Progenitor cell of endocrine pancreas (in vitro differentiated cells): ENCODE measurements around the gene PUM1. TPM values are rescaled to one million over a fixed set of nuclear protein-coding genes. Genes with fewer than 3 reads are reported as not detected.
"Not testable (repeated sequence)": the region's sequence is repeated elsewhere in the genome, so short reads cannot be mapped to it uniquely, and the experiment has no call there.

Experiments
- DNase-seq: peaks from one replicate; pipeline ENCODE4 v3.0.0; 2021; ENCODE audit warnings: low spot score; ENCODE audit not compliant: unreplicated experiment
- H3K27ac Mint-ChIP-seq: 2 replicates; pipeline ENCODE4 v1.8.0; 2021; ENCODE audit warnings: mild to moderate bottlenecking, moderate library complexity, mixed read lengths
- H3K27me3 Mint-ChIP-seq: 2 replicates; pipeline ENCODE4 v1.8.0; 2021; ENCODE audit warnings: mixed read lengths
- H3K36me3 Mint-ChIP-seq: 2 replicates; pipeline ENCODE4 v1.8.0; 2022; ENCODE audit warnings: mixed read lengths; ENCODE audit not compliant: insufficient read depth
- H3K4me1 Mint-ChIP-seq: 2 replicates; pipeline ENCODE4 v1.8.0; 2021; ENCODE audit warnings: low read depth, mixed read lengths
- H3K4me3 Mint-ChIP-seq: 2 replicates; pipeline ENCODE4 v1.8.0; 2021; ENCODE audit warnings: low read depth, mild to moderate bottlenecking, moderate library complexity, mixed read lengths
- H3K9me3 Mint-ChIP-seq: 2 replicates; pipeline ENCODE4 v1.8.0; 2021; ENCODE audit warnings: low read depth, mixed read lengths
- CTCF ChIP-seq: fragments of 200-600 bp; sonication (generic); IDR thresholded peaks from one replicate; pipeline ENCODE4 v1.5.0; 2021; ENCODE audit warnings: antibody characterized with exemption, mild to moderate bottlenecking; ENCODE audit not compliant: unreplicated experiment
- total RNA-seq: library from RNA; stranded (reverse); gene quantifications from 2 replicates; pipeline ENCODE4 v1.2.1, GENCODE V29; 2021

Gene PUM1
- total RNA-seq, 1 donor from 2014 or later, result 249 TPM

DNA sequence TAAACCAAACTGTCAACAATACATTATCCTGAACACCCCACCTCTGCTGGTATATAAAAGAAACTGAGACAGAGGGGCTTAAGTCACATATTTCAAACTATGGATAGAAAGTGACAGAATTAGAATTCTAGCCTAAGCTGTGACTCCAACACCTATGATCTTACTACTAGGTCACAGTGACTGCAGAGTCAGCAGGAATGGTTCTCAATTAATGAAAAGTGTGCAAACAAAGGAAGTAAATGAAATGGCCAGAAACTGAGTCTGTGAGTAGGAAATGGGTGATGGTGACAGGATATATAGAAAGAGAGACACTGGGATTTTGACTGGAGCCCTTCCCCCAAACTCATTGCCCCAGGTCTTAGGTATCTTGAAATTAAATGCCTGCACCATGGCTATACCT, 118.3 kb downstream of the PUM1 start:
- H3K9me3 Mint-ChIP-seq, result no peaks in the 10 kb centered on the region
- H3K4me3 Mint-ChIP-seq, result no peak overlapping the region
- peaks cover 14% of the 10 kb centered on the region for H3K4me1 Mint-ChIP-seq
- H3K27ac Mint-ChIP-seq, result no peak overlapping the region
- no peaks in the 10 kb centered on the region for H3K27me3 Mint-ChIP-seq
- no peak for TF ChIP-seq CTCF
- no peak for DNase-seq
- H3K36me3 Mint-ChIP-seq, result peaks cover 50% of the 10 kb centered on the region

- Mint-ChIP-seq H3K4me3 (no peak overlapping the region), H3K4me1 (no peaks in the 10 kb centered on the region), H3K9me3 (no peaks in the 10 kb centered on the region), H3K27ac (peak overlapping the region; percentile 52), H3K27me3 (no peaks in the 10 kb centered on the region), H3K36me3 (peaks cover 32% of the 10 kb centered on the region)
- no peak for DNase-seq
- TF ChIP-seq CTCF, result no peak
Observed at GRCh38 chr1:30942326-30942963, 123.1 kb downstream of the PUM1 start.

DNA sequence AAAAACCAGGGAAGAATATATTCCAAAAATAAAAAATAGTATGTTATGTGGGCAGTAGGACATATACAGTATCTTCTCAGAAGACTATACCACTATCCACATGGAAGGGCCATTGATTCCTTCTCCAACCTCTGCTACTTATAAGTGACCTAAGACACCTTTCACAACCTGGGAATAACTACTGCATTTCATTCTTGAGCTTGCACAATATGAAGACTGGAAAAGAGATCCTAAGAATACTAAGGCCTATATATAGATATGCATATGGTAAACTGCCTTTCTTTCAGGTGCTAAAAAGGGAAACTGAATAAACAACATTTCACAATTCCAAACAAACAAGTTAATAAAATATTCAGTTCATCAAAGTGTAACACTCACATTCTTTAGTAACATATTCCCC, 125.0 kb downstream of the PUM1 start:
- H3K27me3 Mint-ChIP-seq, result no peaks in the 10 kb centered on the region
- no peak for TF ChIP-seq CTCF
- H3K36me3 Mint-ChIP-seq, result peaks cover 38% of the 10 kb centered on the region
- no peak overlapping the region for H3K27ac Mint-ChIP-seq
- H3K4me3 Mint-ChIP-seq, result no peak overlapping the region
- no peak for DNase-seq
- H3K9me3 Mint-ChIP-seq, result no peaks in the 10 kb centered on the region
- H3K4me1 Mint-ChIP-seq, result no peaks in the 10 kb centered on the region

GRCh38 chr1:30936541-30937171, 128.9 kb downstream of the PUM1 start:
- H3K36me3 Mint-ChIP-seq, result peaks cover 41% of the 10 kb centered on the region

GRCh38 chr1:30935758-30936157, 129.8 kb downstream of the PUM1 start:
- not testable (repeated sequence) for H3K27ac Mint-ChIP-seq, H3K27me3 Mint-ChIP-seq, DNase-seq, H3K4me3 Mint-ChIP-seq, H3K9me3 Mint-ChIP-seq
- peaks cover 41% of the 10 kb centered on the region for H3K36me3 Mint-ChIP-seq
- peaks cover 16% of the 10 kb centered on the region for H3K4me1 Mint-ChIP-seq

More at GRCh38 chr1:30936541-30937171, 128.9 kb downstream of the PUM1 start:
- H3K9me3 Mint-ChIP-seq, result no peaks in the 10 kb centered on the region
- TF ChIP-seq CTCF, result no peak
- no peak for DNase-seq
- peaks cover 15% of the 10 kb centered on the region for H3K4me1 Mint-ChIP-seq
- H3K27ac Mint-ChIP-seq, result peak overlapping the region; percentile 87
- no peak overlapping the region for H3K4me3 Mint-ChIP-seq
- H3K27me3 Mint-ChIP-seq, result no peaks in the 10 kb centered on the region

DNA sequence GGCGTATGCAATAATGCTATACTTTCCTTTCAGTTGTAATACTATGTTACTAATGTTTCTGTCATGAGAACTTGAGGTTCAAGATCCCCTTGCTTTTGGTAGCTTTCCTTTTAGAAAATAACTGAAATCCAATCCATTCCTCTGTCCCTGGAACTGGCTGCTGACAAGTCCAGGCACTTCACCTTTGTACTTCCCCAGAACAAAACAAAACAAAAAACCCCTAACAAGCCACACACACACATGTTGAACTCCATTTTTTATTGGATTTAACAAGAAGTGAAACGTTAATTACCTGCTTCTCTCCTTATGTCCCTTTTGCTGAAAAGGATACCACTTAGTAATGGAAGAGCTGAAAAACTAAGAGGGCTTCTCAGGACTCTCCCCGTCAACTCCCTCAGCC, 130.9 kb downstream of the PUM1 start:
- no peaks in the 10 kb centered on the region for H3K27me3 Mint-ChIP-seq
- no peak overlapping the region for H3K4me3 Mint-ChIP-seq
- peaks cover 17% of the 10 kb centered on the region for H3K4me1 Mint-ChIP-seq
- DNase-seq, result no peak
- peak overlapping the region; percentile 75 for H3K27ac Mint-ChIP-seq
- no peaks in the 10 kb centered on the region for H3K9me3 Mint-ChIP-seq
- TF ChIP-seq CTCF, result no peak
- peaks cover 39% of the 10 kb centered on the region for H3K36me3 Mint-ChIP-seq
